B cell (primary cell): ENCODE data around the gene TNIK. TPM values are rescaled to one million over a fixed set of nuclear protein-coding genes. Genes with fewer than 3 reads are reported as not detected.

ENCODE experiments used
- ATAC-seq: fragments of 200-7000 bp; cut with Tn5 transposase; one replicate; pipeline ENCODE4 v1.10.0; 2021; ENCODE audit warnings: low read depth, mild to moderate bottlenecking, moderate number of reproducible peaks, moderate library complexity
- CTCF ChIA-PET: fragments of 350-600 bp; sonication (Branson Sonifier 250); formaldehyde crosslinking; loops from one replicate; lab custom pipeline; 2021; ENCODE audit warnings: antibody characterized with exemption, inconsistent platforms; lab: Charles Lee
- POLR2A ChIA-PET: fragments of 350-600 bp; sonication (Branson Sonifier 250); formaldehyde crosslinking; loops from one replicate; lab custom pipeline; 2021; ENCODE audit warnings: antibody characterized with exemption; lab: Charles Lee
- DNase-seq: peaks from one replicate; pipeline ENCODE4 v3.0.0; 2013
- H2AFZ ChIP-seq: 2 replicates; pipeline ENCODE4 v1.6.1; 2012; ENCODE audit warnings: mild to moderate bottlenecking, low read depth, low read length; ENCODE audit not compliant: insufficient read depth, poor library complexity, severe bottlenecking
- H3K27ac ChIP-seq, 2 donors: 1 replicate in 1 of 2; 2 replicates in 1 of 2; pipeline ENCODE4 v1.5.1; 2012 to 2013; ENCODE audit warnings: low read length in 2 of 2, mild to moderate bottlenecking in 2 of 2, moderate library complexity in 1 of 2
- H3K27me3 ChIP-seq, 4 experiments: fragments of 200-600 bp in 1 of 4; sonication (generic) in 1 of 4; replicated peaks in 1 of 4; 1 replicate in 2 of 4; 2 replicates in 2 of 4; pipeline versions ENCODE4 v1.6.1 to v1.7.0; 2013 to 2016; ENCODE audit warnings: low read length in 3 of 4, mild to moderate bottlenecking in 2 of 4, mixed read lengths in 1 of 4, moderate library complexity in 1 of 4; ENCODE audit not compliant: insufficient read depth in 4 of 4, control insufficient read depth in 3 of 4; ENCODE audit errors: control extremely low read depth in 1 of 4
- H3K36me3 ChIP-seq, 2 experiments: replicated peaks in 1 of 2; 1 replicate in 1 of 2; 2 replicates in 1 of 2; pipeline versions ENCODE4 v1.6.1 to v1.7.1; 2013; ENCODE audit warnings: low read length in 1 of 2; ENCODE audit not compliant: insufficient read depth in 2 of 2, control insufficient read depth in 1 of 2; ENCODE audit errors: control extremely low read depth in 1 of 2, extremely low read depth in 1 of 2
- H3K4me1 ChIP-seq, 2 donors: fragments of 200-600 bp in 1 of 2; sonication (generic) in 1 of 2; 1 replicate in 1 of 2; 2 replicates in 1 of 2; pipeline versions ENCODE4 v1.5.1 to v1.6.1; 2013 to 2017; ENCODE audit warnings: low read length in 2 of 2; ENCODE audit not compliant: control insufficient read depth in 2 of 2, insufficient read depth in 2 of 2
- H3K4me2 ChIP-seq: replicated peaks from 2 replicates; pipeline ENCODE3; 2012; ENCODE audit warnings: mild to moderate bottlenecking, low read depth, low read length; ENCODE audit not compliant: poor library complexity, severe bottlenecking
- H3K4me3 ChIP-seq, 5 experiments: fragments of 200-600 bp in 1 of 5; sonication (generic) in 1 of 5; 1 replicate in 3 of 5; 2 replicates in 2 of 5; pipeline versions ENCODE4 v1.5.1 to v1.7.0; 2011 to 2016; ENCODE audit warnings: low read length in 4 of 5, mild to moderate bottlenecking in 4 of 5, low read depth in 2 of 5, control low read depth in 1 of 5, moderate library complexity in 1 of 5; ENCODE audit not compliant: insufficient read depth in 1 of 5; ENCODE audit errors: control extremely low read depth in 1 of 5, extremely low read depth in 1 of 5
- H3K79me2 ChIP-seq: fragments of 200-600 bp; sonication (generic); one replicate; pipeline ENCODE4 v1.6.0; 2016; ENCODE audit warnings: low read length; ENCODE audit not compliant: control insufficient read depth, insufficient read depth
- H3K9ac ChIP-seq: fragments of 200-600 bp; sonication (generic); 2 replicates; pipeline ENCODE4 v1.6.1; 2017; ENCODE audit warnings: mild to moderate bottlenecking, low read length, moderate library complexity
- H3K9me3 ChIP-seq, 3 donors: one replicate each; pipeline versions ENCODE4 v1.6.1 to v1.7.1; 2013; ENCODE audit warnings: low read length in 2 of 3; ENCODE audit not compliant: control insufficient read depth in 2 of 3, insufficient read depth in 1 of 3; ENCODE audit errors: control extremely low read depth in 1 of 3
- H4K20me1 ChIP-seq: 2 replicates; pipeline ENCODE4 v1.6.0; 2012; ENCODE audit warnings: mild to moderate bottlenecking, low read length; ENCODE audit not compliant: insufficient read depth, control insufficient read depth, poor library complexity, severe bottlenecking
- H3K27ac Mint-ChIP-seq: one replicate; pipeline ENCODE4 v1.8.0; 2021; ENCODE audit warnings: mixed read lengths
- H3K27me3 Mint-ChIP-seq: one replicate; pipeline ENCODE4 v1.8.0; 2021; ENCODE audit warnings: mixed read lengths
- H3K4me1 Mint-ChIP-seq: one replicate; pipeline ENCODE4 v1.8.0; 2021; ENCODE audit warnings: mixed read lengths
- H3K4me3 Mint-ChIP-seq: one replicate; pipeline ENCODE4 v1.8.0; 2021; ENCODE audit warnings: mixed read lengths
- H3K9me3 Mint-ChIP-seq: one replicate; pipeline ENCODE4 v1.8.0; 2022; ENCODE audit warnings: mixed read lengths; ENCODE audit not compliant: insufficient read depth
- EZH2 ChIP-seq: IDR thresholded peaks from 2 replicates; pipeline ENCODE4 v1.6.1; 2012; ENCODE audit warnings: borderline replicate concordance, low read depth, mild to moderate bottlenecking, moderate library complexity, low read length; ENCODE audit not compliant: insufficient read depth, poor library complexity, severe bottlenecking
- WGBS: methylation state at CpG from one replicate; pipeline ENCODE4 v1.1.5; 2013; ENCODE audit warnings: missing lambda C conversion rate; ENCODE audit not compliant: insufficient coverage; 5-methylcytosine and 5-hydroxymethylcytosine counted together
- intact Hi-C: fragments of 100-400 bp; cut with micrococcal nuclease; formaldehyde crosslinking; loops from one replicate; pipeline ENCODE4 v1.10.0; 2022
- polyA plus RNA-seq: library from polyadenylated mRNA; depleted of rRNA; stranded (reverse); fragments of >200 nt; gene quantifications from 2 replicates; pipeline ENCODE4 v1.2.3, GENCODE V29; 2012
- total RNA-seq, 2 donors: library from RNA; stranded (reverse); fragments of 120-200 nt in 1 of 2; gene quantifications; 1 replicate in 1 of 2; 2 replicates in 1 of 2; pipeline versions ENCODE4 v1.2.3 to v1.2.4, GENCODE V29; 2013 to 2022
- TF ChIP-seq, protein P1 (sequence below): fragments of 200-600 bp; IDR thresholded peaks from one replicate; pipeline ENCODE4 v1.8.0; 2022; ENCODE audit warnings: antibody characterized with exemption, mild to moderate bottlenecking

Gene TNIK
- total and polyA plus RNA-seq, 2 donors (not counting 1 experiment from before 2014, with no cell fraction given) = 0.66 to 7.7 TPM

DNA sequence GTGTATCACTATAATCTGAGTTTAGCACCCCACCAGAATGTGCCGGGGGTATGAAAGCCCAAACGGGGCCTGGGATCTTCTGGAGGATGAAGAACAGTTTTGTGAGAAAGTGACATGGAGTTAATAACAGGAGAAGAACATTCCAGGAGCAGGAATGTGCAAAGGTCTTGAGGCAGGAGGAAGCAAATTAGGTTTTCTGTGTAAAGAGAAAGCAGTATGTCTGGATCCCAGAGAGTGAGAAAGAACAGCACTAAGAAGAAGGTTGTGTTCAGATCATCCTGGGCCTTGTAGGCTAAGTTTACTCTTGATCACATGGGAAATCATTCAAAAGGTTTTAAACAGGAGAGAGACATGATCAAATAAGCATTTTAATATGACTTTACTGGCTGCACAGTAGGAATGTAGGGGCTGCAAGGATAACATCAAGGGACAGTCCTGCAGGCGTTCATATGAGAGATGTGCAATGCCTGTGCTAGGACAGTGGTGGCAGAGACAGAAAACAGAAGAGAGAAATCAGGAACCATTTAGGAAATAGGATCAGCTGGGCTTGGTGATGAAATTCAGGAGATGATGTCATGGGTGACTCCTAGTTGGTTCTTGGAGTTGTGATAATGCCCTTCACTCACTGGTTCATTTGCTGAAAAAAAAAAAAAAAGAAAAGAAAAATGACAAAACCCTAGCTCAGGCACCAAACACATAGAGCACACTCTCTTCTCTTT, 113.5 kb downstream of the TNIK start:
- Mint-ChIP-seq H3K9me3 (no peaks in the 10 kb centered on the region), H3K27me3 (no peaks in the 10 kb centered on the region), H3K4me3 (no peak overlapping the region), H3K4me1 (peaks cover 8% of the 10 kb centered on the region), H3K27ac (no peak overlapping the region)
- POLR2A ChIA-PET = no interaction called here
- ATAC-seq (no peak), DNase-seq (no peak)
- Histone ChIP-seq H3K36me3 (no peaks in the 10 kb centered on the region), H3K4me2 (no peak overlapping the region), H2AFZ (no peak overlapping the region), H3K4me1 (no peaks in the 10 kb centered on the region), H3K9ac (no peak overlapping the region), H3K27ac (no peak overlapping the region), H4K20me1 (no peaks in the 10 kb centered on the region), H3K79me2 (no peaks in the 10 kb centered on the region), H3K27me3 (no peaks in the 10 kb centered on the region), H3K4me3 (no peak overlapping the region), H3K9me3 (no peaks in the 10 kb centered on the region)
- TF ChIP-seq, protein P1, sequence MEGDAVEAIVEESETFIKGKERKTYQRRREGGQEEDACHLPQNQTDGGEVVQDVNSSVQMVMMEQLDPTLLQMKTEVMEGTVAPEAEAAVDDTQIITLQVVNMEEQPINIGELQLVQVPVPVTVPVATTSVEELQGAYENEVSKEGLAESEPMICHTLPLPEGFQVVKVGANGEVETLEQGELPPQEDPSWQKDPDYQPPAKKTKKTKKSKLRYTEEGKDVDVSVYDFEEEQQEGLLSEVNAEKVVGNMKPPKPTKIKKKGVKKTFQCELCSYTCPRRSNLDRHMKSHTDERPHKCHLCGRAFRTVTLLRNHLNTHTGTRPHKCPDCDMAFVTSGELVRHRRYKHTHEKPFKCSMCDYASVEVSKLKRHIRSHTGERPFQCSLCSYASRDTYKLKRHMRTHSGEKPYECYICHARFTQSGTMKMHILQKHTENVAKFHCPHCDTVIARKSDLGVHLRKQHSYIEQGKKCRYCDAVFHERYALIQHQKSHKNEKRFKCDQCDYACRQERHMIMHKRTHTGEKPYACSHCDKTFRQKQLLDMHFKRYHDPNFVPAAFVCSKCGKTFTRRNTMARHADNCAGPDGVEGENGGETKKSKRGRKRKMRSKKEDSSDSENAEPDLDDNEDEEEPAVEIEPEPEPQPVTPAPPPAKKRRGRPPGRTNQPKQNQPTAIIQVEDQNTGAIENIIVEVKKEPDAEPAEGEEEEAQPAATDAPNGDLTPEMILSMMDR = no peak
- no peak for TF ChIP-seq EZH2
- 96% methylated on average over 3 of the region's 3 CpGs for WGBS
- intact Hi-C loops = no loop called here
- CTCF ChIA-PET = interaction anchor here (0.6 kb wide), 1 partner anchor 171 kb away, joined by 5 read pairs; no protein-coding TSS in a partner anchor

- Histone ChIP-seq H3K4me3 (no peak overlapping the region), H3K9ac (no peak overlapping the region), H3K4me1 (no peaks in the 10 kb centered on the region), H2AFZ (no peak overlapping the region), H4K20me1 (no peaks in the 10 kb centered on the region), H3K4me2 (no peak overlapping the region), H3K9me3 (no peaks in the 10 kb centered on the region), H3K36me3 (no peaks in the 10 kb centered on the region), H3K27ac (no peak overlapping the region), H3K79me2 (no peaks in the 10 kb centered on the region), H3K27me3 (no peaks in the 10 kb centered on the region)
- no CpG with 5 or more reads among the region's 1 CpG for WGBS
- intact Hi-C loops = no loop called here
- Mint-ChIP-seq H3K4me1 (peaks cover 8% of the 10 kb centered on the region), H3K4me3 (no peak overlapping the region), H3K27ac (no peak overlapping the region), H3K9me3 (no peaks in the 10 kb centered on the region), H3K27me3 (no peaks in the 10 kb centered on the region)
- TF ChIP-seq, protein P1 = no peak
- TF ChIP-seq EZH2 = no peak
- ATAC-seq = no peak
- no peak for DNase-seq
- ChIA-PET CTCF (no interaction called here), POLR2A (no interaction called here)
Measured at GRCh38 chr3:171346019-171346418, 114.2 kb downstream of the TNIK start.
